Measurements from ENCODE around the gene GNE. TPM values are rescaled to one million over a fixed set of nuclear protein-coding genes. Genes with fewer than 3 reads are reported as not detected.
A peak's percentile ranks its signal among the peaks of the same experiment; 100 is the strongest.

GNE gene
- total and polyA plus RNA-seq, 2 of the 8 experiments (the other 6 are each of a cell fraction or from before 2014, with no cell fraction given), result 5.1 to 11.1 TPM

- Histone ChIP-seq H2AK5ac (ENCODE audit: low read depth, low read length) (no peak overlapping the region), H3K79me1 (ENCODE audit: low read depth, low read length) (peaks cover 9% of the 10 kb centered on the region), H4K20me1 (replicated peaks in 1 of 2; ENCODE audit: control insufficient read depth in 1 of 2, insufficient read depth in 2 of 2, low read length in 2 of 2) (peaks cover 17 to 19% of the 10 kb centered on the region in 2 experiments), H3K9ac (replicated peaks in 1 of 4; ENCODE audit: extremely low read depth in 1 of 4, low read depth in 3 of 4, low read length in 3 of 4) (peak overlapping the region in 2 of 4 experiments; percentile 35 to 57; a peak in 3 of 7 replicates), H4K8ac (ENCODE audit: extremely low read depth, insufficient read depth, low read length) (no peak overlapping the region), H3K56ac (replicated peaks; ENCODE audit: insufficient read length, low read depth, low read length) (no peak overlapping the region), H2BK5ac (ENCODE audit: low read depth, low read length) (no peak overlapping the region), H3K27ac (ENCODE audit: low read depth, low read length) (peak overlapping the region; percentile 14; the same call in 1 of the 2 replicates), H4K91ac (replicated peaks; ENCODE audit: insufficient read length, low read length) (no peak overlapping the region), H3K79me2 (ENCODE audit: control insufficient read depth in 1 of 2, insufficient read depth in 2 of 2, low read length in 2 of 2) (peaks cover 36 to 42% of the 10 kb centered on the region in 2 experiments), H3K27me3 (replicated peaks in 1 of 4; ENCODE audit: control insufficient read depth in 3 of 4, extremely low read depth in 1 of 4, insufficient read depth in 3 of 4, low read length in 3 of 4) (no peaks in the 10 kb centered on the region), H3K4me3 (ENCODE audit: extremely low read depth in 1 of 4, insufficient read depth in 2 of 4, low read depth in 3 of 4, low read length in 4 of 4) (peak overlapping the region; percentile 86 to 98 (median 97)), H2BK120ac (replicated peaks; ENCODE audit: low read depth, low read length) (no peak overlapping the region), H3K23ac (ENCODE audit: insufficient read length) (no peak overlapping the region), H4K5ac (ENCODE audit: insufficient read length, low read depth, low read length) (peak overlapping the region; percentile 17), H3K4me1 (replicated peaks in 1 of 4; ENCODE audit: control insufficient read depth in 3 of 4, insufficient read depth in 4 of 4, low read length in 3 of 4) (peaks cover 6 to 12% (median 10%) of the 10 kb centered on the region in 4 experiments; a peak in 6 of 7 replicates), H3K4ac (replicated peaks; ENCODE audit: insufficient read length, low read depth, low read length) (no peak overlapping the region), H2AFZ (ENCODE audit: low read length) (peak overlapping the region; percentile 78), H3K9me3 (ENCODE audit: insufficient read depth in 2 of 2, low read depth in 1 of 2, low read length in 1 of 2) (no peaks in the 10 kb centered on the region), H2BK20ac (ENCODE audit: low read length) (no peak overlapping the region), H3K23me2 (ENCODE audit: low read depth, low read length) (peaks cover 8% of the 10 kb centered on the region), H3K14ac (ENCODE audit: insufficient read length) (no peak overlapping the region), H3K18ac (ENCODE audit: extremely low read depth, low read length) (peak overlapping the region; percentile 36; the same call in 1 of the 2 replicates), H3K4me2 (ENCODE audit: insufficient read depth in 1 of 2, low read depth in 2 of 2, low read length in 2 of 2) (peak overlapping the region; percentile 95 to 99), H2BK15ac (ENCODE audit: low read length) (no peak overlapping the region), H3K36me3 (ENCODE audit: control insufficient read depth in 2 of 4, insufficient read depth in 4 of 4, low read length in 3 of 4) (peaks cover 0 to 5% (median 2%) of the 10 kb centered on the region in 4 experiments; a peak in 1 of 8 replicates), H2BK12ac (ENCODE audit: low read depth, low read length) (no peak overlapping the region)
- DNase-seq (ENCODE audit: low read depth in 1 of 2, low spot score in 2 of 2) (no peak), FAIRE-seq (no peak)
- POLR2A ChIA-PET (ENCODE audit: partially characterized antibody), result interaction anchor here (0.6 to 3.4 kb wide), 23 partner anchors 9 to 231 kb away, joined by 3 to 25 read pairs (median 4); partner anchors contain the start of genes CCIN, GLIPR2 and RECK
- TF ChIP-seq KDM4A (IDR thresholded peaks at IDR 0.05; ENCODE audit: low read depth, low read length, severe bottlenecking), result peak; percentile 32
- no peak for TF ChIP-seq SP4 (IDR thresholded peaks at IDR 0.05; ENCODE audit: low read length)
- no peak for TF ChIP-seq BACH1 (IDR thresholded peaks at IDR 0.05; ENCODE audit: low read length)
- CTCF ChIA-PET (ENCODE audit: partially characterized antibody), result interaction anchor here (0.5 to 5.5 kb wide), 19 partner anchors 12 to 438 kb away, joined by 3 to 38 read pairs (median 3); partner anchors contain the start of genes CCIN and GLIPR2
- 14% methylated on average over 9 of the region's 9 CpGs; no CpG with 5 or more reads in 1 of the 2 experiments for WGBS, 2 experiments (ENCODE audit: extremely low coverage in 1 of 2, insufficient coverage in 1 of 2, insufficient read length in 1 of 2, insufficient replicate concordance in 2 of 2, low coverage in 1 of 2, low lambda C conversion rate in 2 of 2, missing lambda C conversion rate in 1 of 2)
These were observed 68.3 kb downstream of the GNE start for GRCh38 chr9:36189976-36190375.

Data from H1 (cell line).